Liver (tissue), 9 donors: Measurements from ENCODE around the gene PEAK3. TPM values are rescaled to one million over a fixed set of nuclear protein-coding genes. Genes with fewer than 3 reads are reported as not detected.

Source experiments
- DNase-seq: peaks from one replicate; pipeline ENCODE4 v3.0.0-alpha.2; 2017; ENCODE audit warnings: low spot score
- H3K27ac ChIP-seq, 2 donors: one replicate each; pipeline ENCODE4 v1.7.0; 2013; ENCODE audit warnings: inconsistent platforms in 2 of 2, low read length in 2 of 2, control low read depth in 1 of 2, low read depth in 1 of 2, mild to moderate bottlenecking in 1 of 2
- H3K27me3 ChIP-seq, 4 donors: one replicate each; pipeline versions ENCODE4 v1.6.1 to v1.7.0; 2013; ENCODE audit warnings: low read length in 3 of 4, inconsistent platforms in 1 of 4, mild to moderate bottlenecking in 1 of 4, moderate library complexity in 1 of 4; ENCODE audit not compliant: control insufficient read depth in 4 of 4, insufficient read depth in 4 of 4
- H3K36me3 ChIP-seq, 4 donors: one replicate each; pipeline versions ENCODE4 v1.6.1 to v1.7.0; 2013; ENCODE audit warnings: low read length in 3 of 4, mild to moderate bottlenecking in 3 of 4, low read depth in 1 of 4, moderate library complexity in 1 of 4; ENCODE audit not compliant: control insufficient read depth in 4 of 4, insufficient read depth in 3 of 4
- H3K4me1 ChIP-seq, 4 donors: one replicate each; pipeline versions ENCODE4 v1.6.1 to v1.7.0; 2013; ENCODE audit warnings: low read length in 3 of 4, mild to moderate bottlenecking in 3 of 4, moderate library complexity in 1 of 4; ENCODE audit not compliant: control insufficient read depth in 4 of 4, insufficient read depth in 4 of 4
- H3K4me3 ChIP-seq, 3 donors: one replicate each; pipeline versions ENCODE4 v1.6.1 to v1.7.0; 2013; ENCODE audit warnings: low read length in 3 of 3, control low read depth in 1 of 3, low read depth in 1 of 3, mild to moderate bottlenecking in 1 of 3
- H3K9ac ChIP-seq, 2 donors: one replicate each; pipeline ENCODE4 v1.7.0; 2013; ENCODE audit warnings: low read length in 2 of 2, mild to moderate bottlenecking in 2 of 2, moderate library complexity in 2 of 2, control low read depth in 1 of 2, low read depth in 1 of 2
- H3K9me3 ChIP-seq, 4 donors: one replicate each; pipeline versions ENCODE4 v1.6.1 to v1.7.0; 2013; ENCODE audit warnings: low read length in 3 of 4; ENCODE audit not compliant: control insufficient read depth in 4 of 4
- CTCF ChIP-seq: fragments of 150-350 bp; IDR thresholded peaks from 2 replicates; pipeline ENCODE4 v1.5.1; 2017; ENCODE audit warnings: improper control_type of control experiment, low read depth, low read length; ENCODE audit not compliant: missing input control
- EGR1 ChIP-seq, 2 donors: IDR thresholded peaks; 2 replicates each; pipeline ENCODE4 v1.6.1; 2016 to 2018; ENCODE audit warnings: antibody characterized with exemption in 2 of 2, low read depth in 2 of 2
- FOXA1 ChIP-seq: IDR thresholded peaks from 2 replicates; pipeline ENCODE4 v1.6.1; 2016; ENCODE audit warnings: antibody characterized with exemption
- FOXA2 ChIP-seq: IDR thresholded peaks from 2 replicates; pipeline ENCODE4 v1.6.1; 2016; ENCODE audit warnings: antibody characterized with exemption
- GABPA ChIP-seq, 2 donors: IDR thresholded peaks in 1 of 2; conservative IDR thresholded peaks in 1 of 2; 2 replicates each; pipeline ENCODE4 v1.6.1; 2016; ENCODE audit warnings: antibody characterized with exemption in 2 of 2, mild to moderate bottlenecking in 1 of 2, moderate library complexity in 1 of 2
- HNF4A ChIP-seq, 2 donors: conservative IDR thresholded peaks; 2 replicates each; pipeline ENCODE4 v1.6.1; 2016; ENCODE audit warnings: antibody characterized with exemption in 2 of 2, mild to moderate bottlenecking in 2 of 2
- HNF4G ChIP-seq: IDR thresholded peaks from 2 replicates; pipeline ENCODE4 v1.6.1; 2016; ENCODE audit warnings: antibody characterized with exemption
- JUND ChIP-seq, 2 donors: IDR thresholded peaks; 2 replicates each; pipeline ENCODE4 v1.6.1; 2016; ENCODE audit warnings: antibody characterized with exemption in 2 of 2
- MAX ChIP-seq: IDR thresholded peaks from 2 replicates; pipeline ENCODE4 v1.6.1; 2016; ENCODE audit warnings: antibody characterized with exemption
- NR2F2 ChIP-seq: IDR thresholded peaks from 2 replicates; pipeline ENCODE4 v1.6.1; 2016; ENCODE audit warnings: antibody characterized with exemption
- RAD21 ChIP-seq, 2 donors: IDR thresholded peaks; 2 replicates each; pipeline ENCODE4 v1.6.1; 2016; ENCODE audit warnings: antibody characterized with exemption in 2 of 2, mild to moderate bottlenecking in 2 of 2
- REST ChIP-seq: IDR thresholded peaks from 2 replicates; pipeline ENCODE4 v1.6.1; 2016; ENCODE audit warnings: antibody characterized with exemption, mild to moderate bottlenecking
- RXRA ChIP-seq, 2 donors: IDR thresholded peaks; 2 replicates each; pipeline ENCODE4 v1.6.1; 2017 to 2018; ENCODE audit warnings: antibody characterized with exemption in 2 of 2, mild to moderate bottlenecking in 1 of 2
- SP1 ChIP-seq: IDR thresholded peaks from 2 replicates; pipeline ENCODE4 v1.6.1; 2018; ENCODE audit warnings: antibody characterized with exemption, mild to moderate bottlenecking
- TAF1 ChIP-seq: conservative IDR thresholded peaks from 2 replicates; pipeline ENCODE4 v1.6.1; 2016; ENCODE audit warnings: antibody characterized with exemption, mild to moderate bottlenecking
- YY1 ChIP-seq: IDR thresholded peaks from 2 replicates; pipeline ENCODE4 v1.6.1; 2016; ENCODE audit warnings: antibody characterized with exemption, mild to moderate bottlenecking
- ZBTB33 ChIP-seq: IDR thresholded peaks from 2 replicates; pipeline ENCODE4 v1.6.1; 2016; ENCODE audit warnings: antibody characterized with exemption
- WGBS: extraction: QIAGEN DNeasy Blood & Tissue Kit; methylation state at CpG from one replicate; pipeline ENCODE4 v1.1.7; 2013; 5-methylcytosine and 5-hydroxymethylcytosine counted together
- polyA plus RNA-seq, 2 donors: library from polyadenylated mRNA; stranded (reverse) in 1 of 2; unstranded in 1 of 2; fragments of 200-250 nt in 1 of 2; fragments of >200 nt in 1 of 2; fragmentation: Nextera tagmentation in 1 of 2; extraction: Ambion mirVana in 1 of 2; gene quantifications; one replicate each; pipeline versions ENCODE4 v1.2.1 to v1.2.3, GENCODE V29; 2013 to 2015
- total RNA-seq, 2 donors: library from RNA; depleted of rRNA; stranded (reverse); fragments of >200 nt; gene quantifications; one replicate each; pipeline ENCODE4 v1.2.3, GENCODE V29; 2014
- donor health status: healthy.
- donor health status: healthy.
- donor health status: healthy.
- donor health status: healthy.
- donor health status: healthy.

Gene PEAK3
- total and polyA plus RNA-seq, 4 donors: 0.09 to 0.67 (median 0.31) TPM

- TF ChIP-seq ZBTB33 (no peak), REST (no peak), NR2F2 (no peak), FOXA2 (no peak), EGR1 (IDR thresholded peaks at IDR 0.05; ENCODE audit: low read depth in 2 of 2) (no peak)
- 54% methylated on average over 17 of the region's 17 CpGs for WGBS
- peaks cover 0 to 3% (median 3%) of the 10 kb centered on the region in 4 donors for H3K27me3 ChIP-seq
- no peak overlapping the region for H3K9ac ChIP-seq
- H3K36me3 ChIP-seq: no peaks in the 10 kb centered on the region
- DNase-seq: no peak
- H3K4me3 ChIP-seq: no peak overlapping the region
- peaks cover 0 to 8% (median under 1%) of the 10 kb centered on the region in 4 donors for H3K4me1 ChIP-seq
- H3K27ac ChIP-seq: no peak overlapping the region
- no peaks in the 10 kb centered on the region for H3K9me3 ChIP-seq
These were observed 25.0 kb upstream of the PEAK3 start for GRCh38 chr19:2306971-2307370.

- H3K4me1 ChIP-seq: peaks cover 0 to 8% (median under 1%) of the 10 kb centered on the region in 4 donors
- no peak overlapping the region for H3K9ac ChIP-seq
- no peak for DNase-seq
- no peak overlapping the region for H3K27ac ChIP-seq
- TF ChIP-seq SP1 (no peak), RXRA (IDR thresholded peaks at IDR 0.05) (no peak), FOXA1 (no peak), CTCF (no peak), JUND (IDR thresholded peaks at IDR 0.05) (no peak), MAX (no peak), HNF4G (no peak), HNF4A (conservative IDR thresholded peaks at IDR 0.05) (no peak), NR2F2 (no peak), EGR1 (IDR thresholded peaks at IDR 0.05; ENCODE audit: low read depth in 2 of 2) (no peak), RAD21 (IDR thresholded peaks at IDR 0.05) (no peak), ZBTB33 (no peak), FOXA2 (no peak), TAF1 (no peak), YY1 (no peak), GABPA (IDR thresholded peaks at IDR 0.05 in 1 of 2, conservative IDR thresholded peaks at IDR 0.05 in 1 of 2) (no peak)
- H3K4me3 ChIP-seq: no peak overlapping the region
- H3K9me3 ChIP-seq: no peaks in the 10 kb centered on the region
- H3K36me3 ChIP-seq: no peaks in the 10 kb centered on the region
- peaks cover 0 to 3% (median 3%) of the 10 kb centered on the region in 4 donors for H3K27me3 ChIP-seq
- WGBS: 75% methylated on average over 19 of the region's 19 CpGs
These were observed 24.4 kb upstream of the PEAK3 start for GRCh38 chr19:2306281-2306806.
